K562 (cell line): ENCODE measurements around the gene OSCP1. TPM values are rescaled to one million over a fixed set of nuclear protein-coding genes. Genes with fewer than 3 reads are reported as not detected.

Source experiments
- ATAC-seq: fragments of 200-7000 bp; cut with Tn5 transposase; 3 replicates; pipeline ENCODE4 v1.9.1; 2020; ENCODE audit warnings: moderate library complexity
- BruUV-seq: library from RNA; stranded (reverse); fragments of 400-500 nt; replicated peaks from 2 replicates; lab custom pipeline; 2021; lab: Mats Ljungman, UMichigan
- CTCF ChIA-PET: fragments of 300-600 bp; formaldehyde crosslinking; extraction: SDS; loops from one replicate; lab custom pipeline; 2021; ENCODE audit warnings: low intra/inter-chr PET ratio; lab: Yijun Ruan, JAX
- POLR2A ChIA-PET: fragments of 300-600, 350-650 bp; sonication (Branson Sonifier 250); formaldehyde crosslinking; extraction: SDS; loops from one replicate; lab custom pipeline; 2021; ENCODE audit warnings: antibody characterized with exemption, inconsistent platforms; lab: Yijun Ruan, JAX
- DNase-seq, 4 experiments: peaks; one replicate each; pipeline versions ENCODE4 v3.0.0 to v3.0.0-alpha.2; 2011 to 2018; ENCODE audit warnings: low spot score in 3 of 4, mixed read lengths in 3 of 4; ENCODE audit errors: extremely low read depth in 1 of 4
- FAIRE-seq: peaks from 2 replicates; lab custom pipeline; 2011; peaks lifted over from hg19 to GRCh38; lab: Jason Lieb, UNC
- H2AFZ ChIP-seq: 2 replicates; pipeline ENCODE4 v1.6.0; 2011; ENCODE audit warnings: low read depth, low read length, control low read depth, inconsistent platforms
- H3K27ac ChIP-seq: fragments of 200-600 bp; 3 replicates; pipeline ENCODE4 v1.8.0; 2011; ENCODE audit warnings: low read depth, mild to moderate bottlenecking, control low read depth, inconsistent platforms, low read length, moderate library complexity, mixed read lengths; ENCODE audit errors: extremely low read depth
- H3K27me3 ChIP-seq, 2 experiments: fragments of 300-600 bp in 1 of 2; 2 replicates in 1 of 2; 3 replicates in 1 of 2; pipeline versions ENCODE4 v1.6.0 to v1.8.0; 2011; ENCODE audit warnings: inconsistent platforms in 2 of 2, low read length in 2 of 2, mild to moderate bottlenecking in 1 of 2, mixed read lengths in 1 of 2, moderate library complexity in 1 of 2; ENCODE audit not compliant: control insufficient read depth in 2 of 2, insufficient read depth in 2 of 2
- H3K36me3 ChIP-seq: fragments of 300-600 bp; 3 replicates; pipeline ENCODE4 v1.8.0; 2011; ENCODE audit warnings: mild to moderate bottlenecking, low read length, inconsistent platforms; ENCODE audit not compliant: control insufficient read depth, insufficient read depth
- H3K4me1 ChIP-seq, 2 experiments: fragments of 200-600 bp in 1 of 2; replicated peaks in 1 of 2; 2 replicates in 1 of 2; 3 replicates in 1 of 2; pipeline versions ENCODE4 v1.5.1 to v1.8.0; 2011; ENCODE audit warnings: inconsistent platforms in 2 of 2, low read length in 2 of 2, mild to moderate bottlenecking in 1 of 2, mixed read lengths in 1 of 2, moderate library complexity in 1 of 2; ENCODE audit not compliant: control insufficient read depth in 2 of 2, insufficient read depth in 2 of 2
- H3K4me2 ChIP-seq: 2 replicates; pipeline ENCODE4 v1.6.1; 2011; ENCODE audit warnings: low read length, control low read depth, inconsistent platforms, mixed read lengths; ENCODE audit not compliant: insufficient read depth
- H3K4me3 ChIP-seq: fragments of 200-600 bp; sonication (generic), shearing (Covaris generic); 2 replicates; pipeline ENCODE4 v1.5.1; 2016; ENCODE audit warnings: control low read depth, inconsistent platforms
- H3K79me2 ChIP-seq: fragments of 200-600 bp; 3 replicates; pipeline ENCODE4 v1.8.0; 2011; ENCODE audit warnings: low read length, inconsistent platforms; ENCODE audit not compliant: control insufficient read depth, insufficient read depth
- H3K9ac ChIP-seq, 2 experiments: 2 replicates each; pipeline versions ENCODE4 v1.6.0 to v1.6.1; 2011; ENCODE audit warnings: low read depth in 2 of 2, low read length in 2 of 2, control low read depth in 1 of 2, inconsistent platforms in 1 of 2, mild to moderate bottlenecking in 1 of 2, mixed read lengths in 1 of 2; ENCODE audit not compliant: insufficient read depth in 1 of 2
- H3K9me1 ChIP-seq: one replicate; pipeline ENCODE4 v1.6.0; 2011; ENCODE audit warnings: inconsistent platforms, mild to moderate bottlenecking, low read length, moderate library complexity; ENCODE audit not compliant: control insufficient read depth, insufficient read depth
- H3K9me3 ChIP-seq: replicated peaks from 2 replicates; pipeline ENCODE4 v1.5.1; 2011; ENCODE audit warnings: low read depth, low read length, inconsistent platforms; ENCODE audit not compliant: control insufficient read depth, insufficient read depth
- H4K20me1 ChIP-seq: replicated peaks from 2 replicates; pipeline ENCODE4 v1.6.1; 2011; ENCODE audit warnings: low read length, inconsistent platforms, mixed read lengths; ENCODE audit not compliant: control insufficient read depth, insufficient read depth
- CREM ChIP-seq: IDR thresholded peaks from 2 replicates; pipeline ENCODE4 v1.6.1; 2014; ENCODE audit warnings: antibody characterized with exemption, low read depth
- DMBX1 ChIP-seq: fragments of 250-450 bp; sonication (Bioruptor Pico); IDR thresholded peaks from 2 replicates; pipeline ENCODE4 v1.8.0; 2022; ENCODE audit warnings: inconsistent platforms, mild to moderate bottlenecking, moderate library complexity, borderline replicate concordance
- FUS ChIP-seq: fragments of 200-400 bp; formaldehyde crosslinking; optimal IDR thresholded peaks from 2 replicates; pipeline ENCODE3; 2017; ENCODE audit warnings: low read depth, low read length
- HEY1 ChIP-seq: fragments of 250-450 bp; sonication (Bioruptor Pico); IDR thresholded peaks from 2 replicates; pipeline ENCODE4 v1.5.0; 2020; ENCODE audit warnings: mild to moderate bottlenecking, moderate library complexity, borderline replicate concordance
- NELFE ChIP-seq: IDR thresholded peaks from 2 replicates; pipeline ENCODE4 v1.6.1; 2011; ENCODE audit warnings: mild to moderate bottlenecking; ENCODE audit not compliant: insufficient read depth, insufficient read length
- PHB2 ChIP-seq: fragments of 450-650 bp; IDR thresholded peaks from 2 replicates; pipeline ENCODE4 v1.6.1; 2017; ENCODE audit warnings: low read depth
- RBM34 ChIP-seq: fragments of 200-400 bp; formaldehyde crosslinking; IDR thresholded peaks from 2 replicates; pipeline ENCODE4 v1.6.1; 2018; ENCODE audit warnings: low read length, borderline replicate concordance; ENCODE audit not compliant: insufficient read depth
- ZBTB17 ChIP-seq: fragments of 450-650 bp; formaldehyde crosslinking; IDR thresholded peaks from 2 replicates; pipeline ENCODE4 v1.4.0; 2020; ENCODE audit warnings: mild to moderate bottlenecking
- WGBS: fragments of 100-300 bp; shearing (Covaris generic); methylation state at CpG from one replicate; pipeline ENCODE4 v1.1.6; 2016; ENCODE audit warnings: low coverage, mixed read lengths; ENCODE audit not compliant: insufficient coverage; ENCODE audit errors: missing lambda C conversion rate; 5-methylcytosine and 5-hydroxymethylcytosine counted together
- in situ Hi-C: fragments of 300-500 bp; cut with MboI; formaldehyde crosslinking; loops from 4 replicates; pipeline ENCODE4 v1.15.0; 2018; ENCODE audit warnings: inconsistent platforms, mixed read lengths
- intact Hi-C: fragments of 100-400 bp; cut with micrococcal nuclease; formaldehyde crosslinking; loops from 2 replicates; pipeline ENCODE4 v1.14.2; 2022
- polyA plus RNA-seq, 8 experiments: library from polyadenylated mRNA; depleted of rRNA in 4 of 8; stranded (reverse) in 5 of 8; unstranded in 3 of 8; fragments of >200 nt; fragmentation: Nextera tagmentation in 2 of 8; fragmentation: Illumina TruSeq in 1 of 8; extraction: Ambion mirVana in 2 of 8; extraction: Trizol in 1 of 8; gene quantifications; 2 replicates each; pipeline versions ENCODE4 v1.2.1 to v1.2.3, GENCODE V29; 2011 to 2014; ENCODE audit warnings: inconsistent platforms in 1 of 8, missing spikeins in 1 of 8
- total RNA-seq, 7 experiments: library from RNA; depleted of rRNA in 6 of 7; stranded (reverse); fragments of >200 nt in 6 of 7; fragmentation: Illumina TruSeq in 2 of 7; extraction: Trizol in 2 of 7; gene quantifications; 2 replicates each; pipeline versions ENCODE4 v1.2.1 to v1.2.3, GENCODE V29; 2011 to 2021; ENCODE audit warnings: low replicate concordance in 1 of 7
- TF ChIP-seq, protein P1 (sequence below): fragments of 200-400 bp; formaldehyde crosslinking; IDR thresholded peaks from 2 replicates; pipeline ENCODE4 v1.6.1; 2017; ENCODE audit warnings: mild to moderate bottlenecking, low read depth, low read length, moderate library complexity
- TF ChIP-seq, protein P2 (sequence below): fragments of 450-650 bp; IDR thresholded peaks from one replicate; pipeline ENCODE4 v1.6.1; 2018; ENCODE audit warnings: mild to moderate bottlenecking, moderate library complexity; ENCODE audit not compliant: partially characterized antibody
- TF ChIP-seq, protein P3 (sequence below): sonication (generic); formaldehyde crosslinking; IDR thresholded peaks from 2 replicates; pipeline ENCODE4 v1.9.0; 2022; ENCODE audit warnings: mild to moderate bottlenecking, missing genetic modification reagents

OSCP1 gene
- total and polyA plus RNA-seq, 9 of the 15 experiments (the other 6 are each of a cell fraction or from before 2014, with no cell fraction given): 0.15 to 0.40 (median 0.33) TPM; not detected in 5

DNA sequence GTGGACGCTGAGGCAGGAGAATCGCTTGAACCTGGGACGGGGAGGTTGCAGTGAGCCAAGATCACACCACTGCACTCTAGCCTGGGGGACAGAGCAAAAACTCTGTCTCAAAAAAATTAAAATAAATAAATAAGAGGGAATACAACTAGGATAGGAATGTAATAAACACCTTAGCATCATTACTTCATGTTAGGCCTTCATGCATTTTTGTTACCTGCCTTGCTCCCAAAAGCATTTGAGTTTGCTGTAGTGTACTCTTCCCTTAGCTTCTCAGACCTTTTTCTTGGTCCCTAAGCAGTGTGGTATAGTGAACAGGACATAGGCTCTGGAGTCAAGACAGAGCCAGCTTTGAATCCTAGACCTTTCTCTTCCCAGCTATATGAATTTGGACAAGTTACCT, 2.8 kb upstream of the OSCP1 start (continued):
- TF ChIP-seq, protein P1, sequence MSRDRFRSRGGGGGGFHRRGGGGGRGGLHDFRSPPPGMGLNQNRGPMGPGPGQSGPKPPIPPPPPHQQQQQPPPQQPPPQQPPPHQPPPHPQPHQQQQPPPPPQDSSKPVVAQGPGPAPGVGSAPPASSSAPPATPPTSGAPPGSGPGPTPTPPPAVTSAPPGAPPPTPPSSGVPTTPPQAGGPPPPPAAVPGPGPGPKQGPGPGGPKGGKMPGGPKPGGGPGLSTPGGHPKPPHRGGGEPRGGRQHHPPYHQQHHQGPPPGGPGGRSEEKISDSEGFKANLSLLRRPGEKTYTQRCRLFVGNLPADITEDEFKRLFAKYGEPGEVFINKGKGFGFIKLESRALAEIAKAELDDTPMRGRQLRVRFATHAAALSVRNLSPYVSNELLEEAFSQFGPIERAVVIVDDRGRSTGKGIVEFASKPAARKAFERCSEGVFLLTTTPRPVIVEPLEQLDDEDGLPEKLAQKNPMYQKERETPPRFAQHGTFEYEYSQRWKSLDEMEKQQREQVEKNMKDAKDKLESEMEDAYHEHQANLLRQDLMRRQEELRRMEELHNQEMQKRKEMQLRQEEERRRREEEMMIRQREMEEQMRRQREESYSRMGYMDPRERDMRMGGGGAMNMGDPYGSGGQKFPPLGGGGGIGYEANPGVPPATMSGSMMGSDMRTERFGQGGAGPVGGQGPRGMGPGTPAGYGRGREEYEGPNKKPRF: no peak

DNA sequence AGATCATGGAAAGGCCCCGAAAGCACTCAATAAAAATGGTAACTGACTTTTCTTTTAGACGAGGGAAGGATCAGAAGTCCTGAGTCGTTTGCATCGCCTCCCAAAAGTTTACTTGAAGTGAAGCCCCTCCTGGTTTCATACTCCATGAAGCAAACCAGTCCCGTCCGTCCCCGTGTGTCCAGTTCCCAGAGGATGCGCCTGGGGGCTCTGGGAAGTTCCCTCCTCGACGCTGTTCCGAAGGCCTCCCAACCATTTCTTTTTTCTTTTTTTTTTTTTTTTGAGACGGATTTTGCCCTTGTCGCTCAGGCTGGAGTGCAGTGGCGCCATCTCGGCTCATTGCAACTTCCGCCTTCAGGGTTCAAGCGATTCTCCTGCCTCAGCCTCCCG, 661 bp upstream of the OSCP1 start:
- no peak overlapping the region for H2AFZ ChIP-seq
- WGBS: 75% methylated on average over 11 of the region's 18 CpGs
- no peaks in the 10 kb centered on the region for H3K9me1 ChIP-seq
- H3K27me3 ChIP-seq: no peaks in the 10 kb centered on the region
- H3K9ac ChIP-seq: no peak overlapping the region
- no TSS peak for BruUV-seq
- no peak overlapping the region for H3K4me2 ChIP-seq
- ChIA-PET CTCF (no interaction called here), POLR2A (interaction anchor here (0.7 to 1.2 kb wide), 6 partner anchors 10 to 65 kb away, joined by 3 to 6 read pairs (median 4); partner anchors contain the start of gene MRPS15)
- FAIRE-seq (no peak), ATAC-seq (no peak), DNase-seq (no peak)
- no peaks in the 10 kb centered on the region for H3K9me3 ChIP-seq
- no peak overlapping the region for H3K27ac ChIP-seq
- in situ Hi-C loops: no loop called here
- intact Hi-C loops: no loop called here
- H3K79me2 ChIP-seq: no peaks in the 10 kb centered on the region
- TF ChIP-seq, protein P2, sequence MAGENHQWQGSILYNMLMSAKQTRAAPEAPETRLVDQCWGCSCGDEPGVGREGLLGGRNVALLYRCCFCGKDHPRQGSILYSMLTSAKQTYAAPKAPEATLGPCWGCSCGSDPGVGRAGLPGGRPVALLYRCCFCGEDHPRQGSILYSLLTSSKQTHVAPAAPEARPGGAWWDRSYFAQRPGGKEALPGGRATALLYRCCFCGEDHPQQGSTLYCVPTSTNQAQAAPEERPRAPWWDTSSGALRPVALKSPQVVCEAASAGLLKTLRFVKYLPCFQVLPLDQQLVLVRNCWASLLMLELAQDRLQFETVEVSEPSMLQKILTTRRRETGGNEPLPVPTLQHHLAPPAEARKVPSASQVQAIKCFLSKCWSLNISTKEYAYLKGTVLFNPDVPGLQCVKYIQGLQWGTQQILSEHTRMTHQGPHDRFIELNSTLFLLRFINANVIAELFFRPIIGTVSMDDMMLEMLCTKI: no peak
- TF ChIP-seq FUS (no peak), ZBTB17 (no peak), NELFE (no peak), RBM34 (no peak), PHB2 (no peak), DMBX1 (CRISPR knock-in tag) (no peak), CREM (no peak), HEY1 (CRISPR knock-in tag) (no peak)
- TF ChIP-seq, protein P3, sequence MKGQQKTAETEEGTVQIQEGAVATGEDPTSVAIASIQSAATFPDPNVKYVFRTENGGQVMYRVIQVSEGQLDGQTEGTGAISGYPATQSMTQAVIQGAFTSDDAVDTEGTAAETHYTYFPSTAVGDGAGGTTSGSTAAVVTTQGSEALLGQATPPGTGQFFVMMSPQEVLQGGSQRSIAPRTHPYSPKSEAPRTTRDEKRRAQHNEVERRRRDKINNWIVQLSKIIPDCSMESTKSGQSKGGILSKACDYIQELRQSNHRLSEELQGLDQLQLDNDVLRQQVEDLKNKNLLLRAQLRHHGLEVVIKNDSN: no peak
- H3K4me1 ChIP-seq: peaks cover 21 to 33% of the 10 kb centered on the region in 2 experiments
- H3K4me3 ChIP-seq: no peak overlapping the region
- H4K20me1 ChIP-seq: no peaks in the 10 kb centered on the region
- peaks cover 20% of the 10 kb centered on the region for H3K36me3 ChIP-seq
